HepG2 (cell line): Measurements from ENCODE around the gene PARN. TPM values are rescaled to one million over a fixed set of nuclear protein-coding genes. Genes with fewer than 3 reads are reported as not detected.

Experiments used
- ATAC-seq: fragments of 200-7000 bp; cut with Tn5 transposase; 3 replicates; pipeline ENCODE4 v1.9.1; 2020; ENCODE audit warnings: mild to moderate bottlenecking, moderate library complexity
- BruUV-seq: library from RNA; stranded (reverse); fragments of 400-500 nt; replicated peaks from 2 replicates; lab custom pipeline; 2021; lab: Mats Ljungman, UMichigan
- CTCF ChIA-PET: fragments of 300-600 bp; formaldehyde crosslinking; extraction: SDS; loops from one replicate; lab custom pipeline; 2021; ENCODE audit warnings: low total read pairs, inconsistent platforms, low intra/inter-chr PET ratio; lab: Yijun Ruan, JAX
- POLR2A ChIA-PET: fragments of 350-600 bp; sonication (Branson Sonifier 250); formaldehyde crosslinking; loops from one replicate; lab custom pipeline; 2020; ENCODE audit warnings: antibody characterized with exemption, inconsistent platforms; lab: Yijun Ruan, JAX
- DNase-seq: peaks from one replicate; pipeline ENCODE4 v3.0.0-alpha.2; 2015; ENCODE audit warnings: low spot score
- FAIRE-seq: peaks from 3 replicates; lab custom pipeline; 2011; peaks lifted over from hg19 to GRCh38; lab: Jason Lieb, UNC
- H2AFZ ChIP-seq: one replicate; pipeline ENCODE4 v1.6.1; 2011; ENCODE audit warnings: low read length, inconsistent platforms
- H3K27ac ChIP-seq: fragments of 300-600 bp; 3 replicates; pipeline ENCODE4 v1.8.0; 2011; ENCODE audit warnings: mixed run types, mild to moderate bottlenecking, mixed read lengths, low read length, inconsistent platforms; ENCODE audit not compliant: insufficient read depth; ENCODE audit errors: extremely low read length
- H3K27me3 ChIP-seq, 2 experiments: fragments of 200-600 bp in 1 of 2; 2 replicates in 1 of 2; 3 replicates in 1 of 2; pipeline versions ENCODE4 v1.6.0 to v1.8.0; 2011; ENCODE audit warnings: low read length in 2 of 2, mild to moderate bottlenecking in 2 of 2, moderate library complexity in 2 of 2, inconsistent platforms in 1 of 2; ENCODE audit not compliant: insufficient read depth in 2 of 2, control insufficient read depth in 1 of 2
- H3K36me3 ChIP-seq, 2 experiments: fragments of 200-600 bp in 1 of 2; replicated peaks in 1 of 2; 2 replicates in 1 of 2; 3 replicates in 1 of 2; pipeline versions ENCODE4 v1.5.1 to v1.8.0; 2011; ENCODE audit warnings: low read length in 2 of 2, inconsistent platforms in 1 of 2; ENCODE audit not compliant: insufficient read depth in 2 of 2, control insufficient read depth in 1 of 2
- H3K4me1 ChIP-seq: 2 replicates; pipeline ENCODE4 v1.5.1; 2012; ENCODE audit warnings: low read length, inconsistent platforms; ENCODE audit not compliant: insufficient read depth
- H3K4me2 ChIP-seq: 2 replicates; pipeline ENCODE4 v1.6.0; 2011; ENCODE audit warnings: low read depth, low read length, inconsistent platforms
- H3K4me3 ChIP-seq, 3 experiments: fragments of 200-600 bp in 1 of 3; sonication (generic), shearing (Covaris generic) in 1 of 3; replicated peaks in 1 of 3; 2 replicates each; pipeline ENCODE4 v1.5.1; 2011 to 2016; ENCODE audit warnings: low read length in 3 of 3, inconsistent platforms in 2 of 3, low read depth in 2 of 3, mild to moderate bottlenecking in 2 of 3, control low read depth in 1 of 3, mixed read lengths in 1 of 3; ENCODE audit not compliant: insufficient read depth in 1 of 3
- H3K79me2 ChIP-seq: one replicate; pipeline ENCODE4 v1.6.1; 2011; ENCODE audit warnings: low read length, inconsistent platforms; ENCODE audit not compliant: insufficient read depth
- H3K9ac ChIP-seq: 2 replicates; pipeline ENCODE4 v1.6.0; 2011; ENCODE audit warnings: mild to moderate bottlenecking, low read depth, low read length, inconsistent platforms; ENCODE audit not compliant: insufficient read depth
- H3K9me3 ChIP-seq: 2 replicates; pipeline ENCODE4 v1.5.1; 2012; ENCODE audit warnings: mild to moderate bottlenecking, low read length
- H4K20me1 ChIP-seq: 2 replicates; pipeline ENCODE4 v1.6.0; 2011; ENCODE audit warnings: inconsistent platforms, mild to moderate bottlenecking, low read length, moderate library complexity; ENCODE audit not compliant: insufficient read depth
- IKZF1 ChIP-seq: fragments of 450-650 bp; IDR thresholded peaks from 2 replicates; pipeline ENCODE4 v1.7.1; 2016
- PAF1 ChIP-seq: IDR thresholded peaks from 2 replicates; pipeline ENCODE4 v1.6.1; 2016; ENCODE audit warnings: missing genetic modification reagents, missing compliant biosample characterization
- SMAD1 ChIP-seq: sonication (generic); formaldehyde crosslinking; IDR thresholded peaks from 2 replicates; pipeline ENCODE4 v1.4.0; 2020; ENCODE audit warnings: missing genetic modification reagents, low read depth, mild to moderate bottlenecking, borderline replicate concordance
- SP5 ChIP-seq: IDR thresholded peaks from 2 replicates; pipeline ENCODE4 v1.6.1; 2016; ENCODE audit warnings: low read depth, borderline replicate concordance
- TCF7 ChIP-seq: sonication (generic); IDR thresholded peaks from 2 replicates; pipeline ENCODE4 v1.6.1; 2016; ENCODE audit warnings: antibody characterized with exemption, low read depth
- ZNF136 ChIP-seq: sonication (generic); formaldehyde crosslinking; IDR thresholded peaks from 2 replicates; pipeline ENCODE4 v1.8.1; 2022; ENCODE audit warnings: low read depth, mild to moderate bottlenecking, moderate library complexity, missing genetic modification reagents
- ZNF337 ChIP-seq: sonication (generic); formaldehyde crosslinking; IDR thresholded peaks from 2 replicates; pipeline ENCODE4 v1.5.1; 2020; ENCODE audit warnings: missing genetic modification reagents, low read depth, mild to moderate bottlenecking, borderline replicate concordance
- ZNF644 ChIP-seq: IDR thresholded peaks from 2 replicates; pipeline ENCODE4 v1.6.1; 2016; ENCODE audit warnings: low read depth
- WGBS: methylation state at CpG from one replicate; pipeline ENCODE4 v1.1.6; 2017; ENCODE audit warnings: low lambda C conversion rate; 5-methylcytosine and 5-hydroxymethylcytosine counted together
- in situ Hi-C: cut with HindIII; loops from 2 replicates; pipeline ENCODE4 v1.10.0; 2017; ENCODE audit warnings: low pct_unique_long_range_greater_than_20kb; ENCODE audit not compliant: extremely low pct_ligation_motif_present
- intact Hi-C: fragments of 100-400 bp; cut with micrococcal nuclease; formaldehyde crosslinking; loops from one replicate; pipeline ENCODE4 v1.10.0; 2022; ENCODE audit not compliant: unreplicated experiment
- polyA plus RNA-seq, 8 experiments: library from polyadenylated mRNA; depleted of rRNA in 3 of 8; stranded (reverse) in 7 of 8; unstranded in 1 of 8; fragments of >200 nt; fragmentation: Illumina TruSeq in 4 of 8; extraction: Trizol in 4 of 8; gene quantifications; 2 replicates each; pipeline versions ENCODE4 v1.2.1 to v1.2.3, GENCODE V29; 2011 to 2016; ENCODE audit warnings: low read depth in 4 of 8, missing spikeins in 1 of 8, mixed read lengths in 1 of 8; ENCODE audit not compliant: insufficient read depth in 1 of 8
- total RNA-seq, 5 experiments: library from RNA; depleted of rRNA; stranded (reverse); fragments of >200 nt; fragmentation: Illumina TruSeq; extraction: Trizol; gene quantifications; 2 replicates each; pipeline ENCODE4 v1.2.3, GENCODE V29; 2016; ENCODE audit warnings: low read depth in 1 of 5
- TF ChIP-seq, protein P1 (sequence below): sonication (generic); formaldehyde crosslinking; IDR thresholded peaks from 2 replicates; pipeline ENCODE4 v1.4.0; 2020; ENCODE audit warnings: missing genetic modification reagents, borderline replicate concordance

PARN gene
- total and polyA plus RNA-seq, 2 of the 13 experiments (the other 11 are each of a cell fraction or from before 2014, with no cell fraction given), result 13.3 to 47.6 TPM

- no peaks in the 10 kb centered on the region for H3K27me3 ChIP-seq
- no peak for FAIRE-seq
- POLR2A ChIA-PET, result no interaction called here
- no peak overlapping the region for H3K27ac ChIP-seq
- no peak overlapping the region for H3K4me2 ChIP-seq
- peaks cover 0 to 6% of the 10 kb centered on the region in 2 experiments; a peak in 1 of 5 replicates for H3K36me3 ChIP-seq
- CTCF ChIA-PET, result no interaction called here
- intact Hi-C loops, result no loop called here
- H3K4me3 ChIP-seq, result no peak overlapping the region
- BruUV-seq, result no TSS peak
- WGBS, result 98% methylated on average over 2 of the region's 2 CpGs
- no peak for TF ChIP-seq ZNF644
- TF ChIP-seq ZNF337 (CRISPR knock-in tag), result no peak
- TF ChIP-seq ZNF136, result no peak
- no peak for TF ChIP-seq SP5 (CRISPR knock-in tag)
- TF ChIP-seq SMAD1, result no peak
- TF ChIP-seq, protein P1, sequence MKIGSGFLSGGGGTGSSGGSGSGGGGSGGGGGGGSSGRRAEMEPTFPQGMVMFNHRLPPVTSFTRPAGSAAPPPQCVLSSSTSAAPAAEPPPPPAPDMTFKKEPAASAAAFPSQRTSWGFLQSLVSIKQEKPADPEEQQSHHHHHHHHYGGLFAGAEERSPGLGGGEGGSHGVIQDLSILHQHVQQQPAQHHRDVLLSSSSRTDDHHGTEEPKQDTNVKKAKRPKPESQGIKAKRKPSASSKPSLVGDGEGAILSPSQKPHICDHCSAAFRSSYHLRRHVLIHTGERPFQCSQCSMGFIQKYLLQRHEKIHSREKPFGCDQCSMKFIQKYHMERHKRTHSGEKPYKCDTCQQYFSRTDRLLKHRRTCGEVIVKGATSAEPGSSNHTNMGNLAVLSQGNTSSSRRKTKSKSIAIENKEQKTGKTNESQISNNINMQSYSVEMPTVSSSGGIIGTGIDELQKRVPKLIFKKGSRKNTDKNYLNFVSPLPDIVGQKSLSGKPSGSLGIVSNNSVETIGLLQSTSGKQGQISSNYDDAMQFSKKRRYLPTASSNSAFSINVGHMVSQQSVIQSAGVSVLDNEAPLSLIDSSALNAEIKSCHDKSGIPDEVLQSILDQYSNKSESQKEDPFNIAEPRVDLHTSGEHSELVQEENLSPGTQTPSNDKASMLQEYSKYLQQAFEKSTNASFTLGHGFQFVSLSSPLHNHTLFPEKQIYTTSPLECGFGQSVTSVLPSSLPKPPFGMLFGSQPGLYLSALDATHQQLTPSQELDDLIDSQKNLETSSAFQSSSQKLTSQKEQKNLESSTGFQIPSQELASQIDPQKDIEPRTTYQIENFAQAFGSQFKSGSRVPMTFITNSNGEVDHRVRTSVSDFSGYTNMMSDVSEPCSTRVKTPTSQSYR, result no peak
- TF ChIP-seq IKZF1, result no peak
- no peak for TF ChIP-seq PAF1
- no peak for TF ChIP-seq TCF7
- ATAC-seq, result no peak
- H3K9ac ChIP-seq, result no peak overlapping the region
- H3K4me1 ChIP-seq, result peaks cover 5% of the 10 kb centered on the region; the same call in 1 of the 2 replicates
- no peaks in the 10 kb centered on the region for H3K79me2 ChIP-seq
- no peak for DNase-seq
- H3K9me3 ChIP-seq, result no peaks in the 10 kb centered on the region
- H2AFZ ChIP-seq, result no peak overlapping the region
- no peaks in the 10 kb centered on the region for H4K20me1 ChIP-seq
- in situ Hi-C loops, result no loop called here
Observed at GRCh38 chr16:14454391-14454790, 175.7 kb downstream of the PARN start.
